ENCODE measurements around the gene SCNN1B. TPM values are rescaled to one million over a fixed set of nuclear protein-coding genes. Genes with fewer than 3 reads are reported as not detected.

The SCNN1B gene
- total and polyA plus RNA-seq, 2 of the 13 experiments (the other 11 are each of a cell fraction or from before 2014, with no cell fraction given): not detected

- no peak for TF ChIP-seq ZBTB10 (CRISPR knock-in tag; IDR thresholded peaks at IDR 0.05; ENCODE audit: borderline replicate concordance)
- TF ChIP-seq, protein P1, sequence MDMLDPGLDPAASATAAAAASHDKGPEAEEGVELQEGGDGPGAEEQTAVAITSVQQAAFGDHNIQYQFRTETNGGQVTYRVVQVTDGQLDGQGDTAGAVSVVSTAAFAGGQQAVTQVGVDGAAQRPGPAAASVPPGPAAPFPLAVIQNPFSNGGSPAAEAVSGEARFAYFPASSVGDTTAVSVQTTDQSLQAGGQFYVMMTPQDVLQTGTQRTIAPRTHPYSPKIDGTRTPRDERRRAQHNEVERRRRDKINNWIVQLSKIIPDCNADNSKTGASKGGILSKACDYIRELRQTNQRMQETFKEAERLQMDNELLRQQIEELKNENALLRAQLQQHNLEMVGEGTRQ (IDR thresholded peaks at IDR 0.05; ENCODE audit: low read depth, low read length): peak; percentile 21; the same call in 1 of the 2 replicates
- TF ChIP-seq, protein P1 (CRISPR knock-in tag; IDR thresholded peaks at IDR 0.05; ENCODE audit: borderline replicate concordance): no peak; the same call in 1 of the 2 replicates
Observed at GRCh38 chr16:23354246-23354645, 52.1 kb downstream of the SCNN1B start (continued).

DNA sequence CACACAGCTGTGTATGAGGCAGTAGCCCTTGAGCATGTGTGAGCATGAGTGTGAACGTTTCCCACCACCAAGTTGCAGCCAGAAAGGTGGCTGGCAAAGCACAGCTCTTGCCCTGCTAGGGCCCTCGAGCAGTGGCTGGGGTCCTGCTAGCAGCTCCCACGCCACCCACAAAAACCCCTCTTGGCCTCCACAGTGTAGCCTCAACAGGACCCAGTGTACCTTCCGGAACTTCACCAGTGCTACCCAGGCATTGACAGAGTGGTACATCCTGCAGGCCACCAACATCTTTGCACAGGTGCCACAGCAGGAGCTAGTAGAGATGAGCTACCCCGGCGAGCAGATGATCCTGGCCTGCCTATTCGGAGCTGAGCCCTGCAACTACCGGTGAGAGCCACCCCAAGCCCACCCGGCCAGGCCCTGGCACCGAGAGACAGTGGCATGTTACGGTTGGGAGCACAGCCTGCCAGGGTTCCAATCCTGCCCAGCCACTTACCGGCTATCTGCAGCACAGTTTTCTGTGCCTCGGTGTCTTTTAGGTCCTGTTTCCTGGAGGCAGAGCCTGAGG is 53.1 kb downstream of the SCNN1B start:
- no peak overlapping the region for H3K27ac ChIP-seq (ENCODE audit: extremely low read length, insufficient read depth, low read length)
- no peak overlapping the region for H3K4me3 ChIP-seq (replicated peaks in 1 of 3; ENCODE audit: insufficient read depth in 1 of 3, low read depth in 2 of 3, low read length in 3 of 3)
- no peak overlapping the region for H2AFZ ChIP-seq (ENCODE audit: low read length)
- in situ Hi-C loops (cut with HindIII; ENCODE audit: extremely low pct_ligation_motif_present, low pct_unique_long_range_greater_than_20kb) (no loop called here), intact Hi-C loops (cut with micrococcal nuclease; ENCODE audit: unreplicated experiment) (no loop called here)
- no peak overlapping the region for H3K9ac ChIP-seq (ENCODE audit: insufficient read depth, low read depth, low read length)
- ChIA-PET CTCF (ENCODE audit: low intra/inter-chr PET ratio, low total read pairs) (no interaction called here), POLR2A (no interaction called here)
- no peaks in the 10 kb centered on the region for H3K9me3 ChIP-seq (ENCODE audit: low read length)
- no peak overlapping the region for H3K4me2 ChIP-seq (ENCODE audit: low read depth, low read length)
- DNase-seq (ENCODE audit: low spot score) (no peak), FAIRE-seq (no peak), ATAC-seq (peak; percentile 29)
- WGBS (ENCODE audit: low lambda C conversion rate): 17% methylated on average over 9 of the region's 13 CpGs
- peaks cover 2 to 46% of the 10 kb centered on the region in 2 experiments; a peak in 4 of 5 replicates for H3K27me3 ChIP-seq (ENCODE audit: control insufficient read depth in 1 of 2, insufficient read depth in 2 of 2, low read length in 2 of 2)
- H3K4me1 ChIP-seq (ENCODE audit: insufficient read depth, low read length): no peaks in the 10 kb centered on the region
- BruUV-seq (replicated peaks): no TSS peak
- H3K79me2 ChIP-seq (ENCODE audit: insufficient read depth, low read length): no peaks in the 10 kb centered on the region
- H4K20me1 ChIP-seq (ENCODE audit: insufficient read depth, low read length): no peaks in the 10 kb centered on the region
- H3K36me3 ChIP-seq (replicated peaks in 1 of 2; ENCODE audit: control insufficient read depth in 1 of 2, insufficient read depth in 2 of 2, low read length in 2 of 2): no peaks in the 10 kb centered on the region
- TF ChIP-seq ZNF407 (CRISPR knock-in tag; IDR thresholded peaks at IDR 0.05; ENCODE audit: not compliant biosample characterization) (no peak), SETDB1 (CRISPR knock-in tag; IDR thresholded peaks at IDR 0.05; ENCODE audit: borderline replicate concordance) (no peak), RAD51 (IDR thresholded peaks at IDR 0.05; ENCODE audit: borderline replicate concordance) (no peak), SP5 (CRISPR knock-in tag; IDR thresholded peaks at IDR 0.05; ENCODE audit: borderline replicate concordance, low read depth) (no peak), ZNF577 (CRISPR knock-in tag; IDR thresholded peaks at IDR 0.05; ENCODE audit: borderline replicate concordance, low read depth) (no peak)

All from HepG2 (cell line).